Smooth muscle cell (in vitro differentiated cells): ENCODE measurements around the gene IFTAP. TPM values are rescaled to one million over a fixed set of nuclear protein-coding genes. Genes with fewer than 3 reads are reported as not detected.

ENCODE experiments used
- DNase-seq: peaks from one replicate; lab custom pipeline; 2025; ENCODE audit not compliant: unreplicated experiment; lab: John Stamatoyannopoulos, UW
- H2AFZ ChIP-seq: fragments of 200-600 bp; sonication (generic); 2 replicates; pipeline ENCODE4 v1.6.0; 2016; ENCODE audit warnings: antibody characterized with exemption, low read depth, mild to moderate bottlenecking
- H3F3A ChIP-seq: fragments of 200-600 bp; sonication (generic); 2 replicates; pipeline ENCODE4 v1.6.0; 2017; ENCODE audit warnings: antibody characterized with exemption, low read depth
- H3K27ac ChIP-seq: fragments of 200-600 bp; sonication (generic); 2 replicates; pipeline ENCODE4 v1.5.1; 2016; ENCODE audit warnings: low read depth, mild to moderate bottlenecking
- H3K27me3 ChIP-seq: fragments of 200-600 bp; sonication (generic); 2 replicates; pipeline ENCODE4 v1.6.1; 2016; ENCODE audit warnings: low read depth, mild to moderate bottlenecking
- H3K36me3 ChIP-seq: fragments of 200-600 bp; sonication (generic); 2 replicates; pipeline ENCODE4 v1.5.1; 2016; ENCODE audit warnings: low read depth
- H3K4me1 ChIP-seq: fragments of 200-600 bp; sonication (generic); 2 replicates; pipeline ENCODE4 v1.5.1; 2016; ENCODE audit warnings: low read depth
- H3K4me2 ChIP-seq: fragments of 200-600 bp; sonication (generic); 2 replicates; pipeline ENCODE4 v1.6.0; 2016; ENCODE audit warnings: mild to moderate bottlenecking
- H3K4me3 ChIP-seq: fragments of 200-600 bp; sonication (generic); 2 replicates; pipeline ENCODE4 v1.5.1; 2016; ENCODE audit warnings: mild to moderate bottlenecking
- H3K79me2 ChIP-seq: fragments of 200-600 bp; sonication (generic); 2 replicates; pipeline ENCODE4 v1.6.0; 2016; ENCODE audit warnings: low read depth, mild to moderate bottlenecking
- H3K9ac ChIP-seq: fragments of 200-600 bp; sonication (generic); 2 replicates; pipeline ENCODE4 v1.6.0; 2016; ENCODE audit warnings: low read depth
- H3K9me3 ChIP-seq: fragments of 200-600 bp; sonication (generic); replicated peaks from 2 replicates; pipeline ENCODE4 v1.5.1; 2016; ENCODE audit warnings: low read depth
- H4K20me1 ChIP-seq: fragments of 200-600 bp; sonication (generic); 2 replicates; pipeline ENCODE4 v1.6.0; 2016; ENCODE audit warnings: low read depth
- CTCF ChIP-seq: fragments of 200-600 bp; sonication (generic); IDR thresholded peaks from 2 replicates; pipeline ENCODE4 v1.5.1; 2017; ENCODE audit warnings: borderline replicate concordance, mild to moderate bottlenecking, antibody characterized with exemption; ENCODE audit not compliant: insufficient read depth, poor library complexity, severe bottlenecking
- WGBS: methylation state at CpG from one replicate; pipeline ENCODE4 v1.1.7; 2016; ENCODE audit warnings: low lambda C conversion rate; 5-methylcytosine and 5-hydroxymethylcytosine counted together
- polyA plus RNA-seq: library from polyadenylated mRNA; unstranded; fragments of >200 nt; fragmentation: Nextera tagmentation; extraction: Ambion mirVana; gene quantifications from 2 replicates; pipeline ENCODE4 v1.2.1, GENCODE V29; 2016
- total RNA-seq: library from RNA; depleted of rRNA; stranded (reverse); fragments of >200 nt; gene quantifications from 2 replicates; pipeline ENCODE4 v1.2.3, GENCODE V29; 2014

IFTAP gene
- total and polyA plus RNA-seq, 2 experiments from 2014 or later = 17.8 to 33.1 TPM

DNA sequence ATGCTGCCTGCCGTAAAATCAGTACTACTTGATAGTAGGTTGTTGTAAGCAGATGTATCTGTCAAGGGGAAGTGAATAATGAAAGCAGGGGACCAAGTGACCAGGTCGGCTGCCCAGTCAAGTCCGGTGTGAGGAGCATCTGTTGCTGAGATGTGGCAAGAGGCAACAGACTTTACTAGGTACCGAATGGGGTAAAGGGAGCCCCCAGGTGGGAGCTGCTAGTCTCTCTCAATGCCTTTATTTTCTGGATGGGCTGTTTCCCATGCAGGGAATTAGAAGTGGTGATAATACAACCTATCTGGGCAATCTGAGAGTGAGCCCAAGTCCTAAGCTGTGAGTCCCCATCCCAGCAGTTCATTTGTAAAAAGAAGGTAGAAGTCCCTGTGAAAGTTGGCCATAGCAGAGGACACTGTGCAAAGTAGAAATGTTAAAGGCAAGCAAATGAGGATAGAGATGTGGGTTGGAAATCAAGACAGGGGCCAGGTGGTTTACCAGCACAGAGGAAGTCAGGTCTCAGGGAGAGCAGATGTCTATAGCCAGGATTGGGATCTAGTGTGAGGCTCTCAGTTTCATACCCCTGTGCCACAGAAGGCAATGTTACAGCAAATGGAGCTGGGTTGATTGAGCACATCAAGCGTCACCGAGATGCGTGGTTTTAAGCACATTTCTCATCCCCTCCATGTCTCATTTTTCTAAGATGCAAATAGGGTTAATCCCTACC, 94.4 kb downstream of the IFTAP start:
- no peak overlapping the region for H3K4me2 ChIP-seq
- H3K27ac ChIP-seq = no peak overlapping the region
- no peaks in the 10 kb centered on the region for H3K9me3 ChIP-seq
- no peaks in the 10 kb centered on the region for H3K79me2 ChIP-seq
- no peaks in the 10 kb centered on the region for H3K4me1 ChIP-seq
- H3F3A ChIP-seq = no peaks in the 10 kb centered on the region
- 85% methylated on average over 7 of the region's 7 CpGs for WGBS
- TF ChIP-seq CTCF = no peak
- no peak overlapping the region for H3K9ac ChIP-seq
- H2AFZ ChIP-seq = no peak overlapping the region
- H3K27me3 ChIP-seq = peaks cover 16% of the 10 kb centered on the region
- no peak for DNase-seq
- H4K20me1 ChIP-seq = no peaks in the 10 kb centered on the region
- H3K4me3 ChIP-seq = no peak overlapping the region
- H3K36me3 ChIP-seq = no peaks in the 10 kb centered on the region

DNA sequence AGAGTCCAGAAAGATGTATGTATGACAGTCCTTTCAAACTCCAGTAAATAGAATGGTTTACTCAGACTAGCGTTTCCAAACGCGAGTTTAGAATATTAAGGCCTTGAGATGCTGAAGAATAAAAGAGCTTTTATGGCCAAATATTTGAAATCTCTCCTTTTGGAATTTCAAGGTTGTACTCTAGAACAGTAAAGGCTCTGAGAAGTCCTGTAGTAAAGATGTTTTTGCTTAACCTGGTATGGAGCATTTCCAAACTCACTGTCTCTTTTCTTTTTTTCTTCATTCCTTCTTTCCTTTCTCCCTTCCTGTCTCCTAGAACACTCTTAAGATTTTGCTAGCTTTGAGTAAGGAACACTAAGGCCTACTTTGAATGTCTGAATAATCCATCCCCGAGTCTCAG, 95.1 kb downstream of the IFTAP start:
- no peaks in the 10 kb centered on the region for H4K20me1 ChIP-seq
- 94% methylated on average over 4 of the region's 4 CpGs for WGBS
- no peaks in the 10 kb centered on the region for H3K4me1 ChIP-seq
- H3K27me3 ChIP-seq = peaks cover 16% of the 10 kb centered on the region
- no peak overlapping the region for H3K27ac ChIP-seq
- H2AFZ ChIP-seq = no peak overlapping the region
- no peaks in the 10 kb centered on the region for H3K36me3 ChIP-seq
- no peaks in the 10 kb centered on the region for H3K9me3 ChIP-seq
- TF ChIP-seq CTCF = no peak
- DNase-seq = no peak
- no peaks in the 10 kb centered on the region for H3K79me2 ChIP-seq
- no peak overlapping the region for H3K4me3 ChIP-seq
- no peak overlapping the region for H3K4me2 ChIP-seq
- H3F3A ChIP-seq = no peaks in the 10 kb centered on the region
- H3K9ac ChIP-seq = no peak overlapping the region

- no peak for DNase-seq
- no peak for TF ChIP-seq CTCF
- 84% methylated on average over 1 of the region's 1 CpG for WGBS
These were observed 98.4 kb downstream of the IFTAP start for GRCh38 chr11:36692704-36693103.

GRCh38 chr11:36693139-36693843, 99.0 kb downstream of the IFTAP start:
- Histone ChIP-seq H4K20me1 (no peaks in the 10 kb centered on the region), H3K36me3 (no peaks in the 10 kb centered on the region), H3K9me3 (no peaks in the 10 kb centered on the region), H3F3A (no peaks in the 10 kb centered on the region), H3K4me2 (no peak overlapping the region), H3K4me1 (no peaks in the 10 kb centered on the region), H3K27me3 (no peaks in the 10 kb centered on the region), H2AFZ (no peak overlapping the region), H3K27ac (no peak overlapping the region), H3K9ac (no peak overlapping the region), H3K4me3 (no peak overlapping the region), H3K79me2 (no peaks in the 10 kb centered on the region)
- DNase-seq = no peak
- 41% methylated on average over 1 of the region's 1 CpG for WGBS
- no peak for TF ChIP-seq CTCF

More at GRCh38 chr11:36692704-36693103, 98.4 kb downstream of the IFTAP start:
- Histone ChIP-seq H3K36me3 (no peaks in the 10 kb centered on the region), H3K9ac (no peak overlapping the region), H3K27ac (no peak overlapping the region), H4K20me1 (no peaks in the 10 kb centered on the region), H3F3A (no peaks in the 10 kb centered on the region), H3K79me2 (no peaks in the 10 kb centered on the region), H3K4me3 (no peak overlapping the region), H3K27me3 (peaks cover 4% of the 10 kb centered on the region), H3K4me2 (no peak overlapping the region), H3K4me1 (no peaks in the 10 kb centered on the region), H3K9me3 (no peaks in the 10 kb centered on the region), H2AFZ (no peak overlapping the region)
